NCI-H748 (cell line): Measurements from ENCODE around the gene NRP1.

Source experiments
- DNase-seq: peaks from one replicate; lab custom pipeline; 2025; ENCODE audit not compliant: unreplicated experiment; lab: John Stamatoyannopoulos, UW

Gene NRP1

DNA sequence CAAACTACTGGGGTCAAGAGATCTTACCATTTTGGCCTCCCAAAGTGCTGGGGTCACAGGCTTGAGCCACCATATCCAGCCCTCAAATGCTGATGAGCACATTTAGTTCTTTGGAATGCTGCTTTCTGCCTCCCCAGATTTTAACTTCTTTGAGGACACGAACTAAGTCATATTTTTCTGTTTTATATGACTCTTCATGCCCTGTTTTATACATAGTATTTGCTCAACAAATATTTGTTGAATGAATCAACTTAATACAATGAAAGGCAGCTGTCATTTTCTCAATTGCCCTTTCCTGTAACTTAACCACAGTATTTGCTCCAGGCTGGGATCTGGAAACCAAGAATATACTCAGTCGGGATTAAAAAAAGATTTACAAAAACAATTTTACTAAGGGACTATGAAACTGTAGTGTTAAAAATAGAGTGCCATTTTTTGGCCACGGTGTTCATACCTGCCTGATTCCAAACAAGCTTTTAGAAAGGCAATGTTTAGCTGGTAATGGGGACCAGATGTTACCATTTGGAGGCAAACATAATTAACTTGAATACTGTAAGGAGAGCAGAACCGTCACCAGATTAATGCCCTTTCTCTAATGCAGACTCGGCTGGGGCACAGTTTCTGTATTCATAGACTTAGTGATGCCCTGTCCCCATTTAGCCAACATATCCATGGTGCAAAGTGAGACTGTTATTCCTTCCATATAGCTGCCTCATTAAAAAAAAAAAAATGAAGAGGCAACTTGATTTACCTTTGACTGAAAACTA lies 117.6 kb downstream of the NRP1 start:
- peak; percentile 73 for DNase-seq

DNA sequence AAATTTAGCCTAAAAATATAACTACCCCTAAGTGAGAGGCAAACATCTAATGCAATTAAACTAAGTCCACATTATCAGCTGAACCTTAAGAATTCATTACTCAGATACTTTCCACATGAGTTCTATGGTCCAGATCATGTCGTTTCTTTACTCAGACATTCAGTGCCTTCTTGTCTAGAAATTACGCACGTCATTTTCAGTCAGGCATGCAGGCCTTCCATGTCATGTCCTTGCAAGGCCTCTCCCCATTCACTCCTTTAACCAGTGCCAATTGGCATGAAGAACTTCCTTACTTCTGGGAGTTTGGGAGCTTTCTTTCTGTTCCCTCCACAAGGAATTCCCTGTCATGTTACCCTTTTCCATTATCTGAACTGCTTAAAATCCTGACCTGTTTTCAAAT lies 118.8 kb downstream of the NRP1 start:
- DNase-seq: no peak

DNA sequence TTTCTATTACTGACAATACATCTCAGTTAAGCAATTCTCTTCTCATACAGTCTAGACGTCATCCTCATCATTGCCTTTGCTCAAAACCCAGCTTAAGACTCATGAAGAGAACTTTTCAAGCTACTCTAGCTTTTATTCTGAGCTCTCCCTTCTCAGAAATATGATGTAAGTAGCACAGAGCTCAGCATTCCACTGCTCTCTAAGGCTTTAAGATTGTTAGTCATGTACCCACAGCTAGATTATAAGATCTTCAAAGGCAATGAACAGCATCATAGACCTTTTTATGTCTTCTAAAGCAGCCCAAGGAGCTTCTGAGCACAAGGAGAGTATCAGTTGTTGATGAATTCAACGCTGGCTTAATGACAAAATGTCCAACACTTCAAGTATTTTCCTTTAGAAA lies 119.3 kb downstream of the NRP1 start:
- no peak for DNase-seq

DNA sequence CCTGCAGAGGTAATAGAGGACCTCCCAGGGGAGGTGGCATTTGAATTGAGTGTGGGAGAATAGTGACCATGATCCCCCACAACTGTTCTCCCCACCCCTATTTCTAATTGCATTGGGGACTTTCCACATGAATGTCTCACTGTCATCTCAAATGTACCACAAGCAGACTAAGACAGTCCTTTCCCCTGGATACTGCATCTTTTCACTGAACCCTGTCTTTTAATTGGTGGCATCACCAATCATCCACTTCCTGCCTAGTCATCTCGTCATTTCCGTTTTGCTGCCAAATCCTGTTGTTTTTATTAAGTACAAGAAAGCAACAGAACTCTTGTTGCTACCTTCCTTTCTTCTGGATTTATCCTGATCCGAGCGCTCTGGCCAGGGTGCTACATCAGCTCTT lies 120.3 kb downstream of the NRP1 start:
- DNase-seq: no peak

DNA sequence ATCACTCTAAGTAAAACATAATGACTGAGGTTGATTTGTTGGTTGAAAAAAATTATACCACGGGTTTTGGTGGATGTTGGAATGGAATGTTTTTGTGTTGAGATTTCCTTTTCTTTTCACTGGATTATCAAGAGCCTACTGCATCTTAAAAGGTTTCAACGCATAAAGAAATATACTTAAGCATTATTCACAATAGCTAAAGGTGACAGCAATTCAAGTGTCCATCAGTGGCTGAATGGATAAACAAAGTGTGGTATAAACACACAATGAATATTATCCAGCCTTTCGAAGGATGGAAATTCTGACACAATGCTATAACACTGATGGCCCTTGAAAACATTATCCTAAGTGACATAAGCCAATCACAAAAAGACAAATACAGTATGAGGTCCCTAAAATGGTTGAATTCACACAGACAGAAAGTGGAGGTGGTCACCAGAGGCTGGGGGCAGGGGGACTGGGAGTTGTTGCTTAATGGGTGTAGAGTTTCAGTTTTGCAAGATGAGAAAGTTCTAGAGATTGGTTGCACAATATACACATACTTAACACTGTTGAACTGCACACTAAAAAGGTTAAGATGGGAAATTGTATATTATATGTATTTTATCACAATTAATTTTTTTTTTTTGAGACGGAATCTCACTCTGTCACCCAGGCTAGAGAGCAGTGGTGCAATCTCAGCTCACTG lies 122.3 kb downstream of the NRP1 start:
- no peak for DNase-seq

DNA sequence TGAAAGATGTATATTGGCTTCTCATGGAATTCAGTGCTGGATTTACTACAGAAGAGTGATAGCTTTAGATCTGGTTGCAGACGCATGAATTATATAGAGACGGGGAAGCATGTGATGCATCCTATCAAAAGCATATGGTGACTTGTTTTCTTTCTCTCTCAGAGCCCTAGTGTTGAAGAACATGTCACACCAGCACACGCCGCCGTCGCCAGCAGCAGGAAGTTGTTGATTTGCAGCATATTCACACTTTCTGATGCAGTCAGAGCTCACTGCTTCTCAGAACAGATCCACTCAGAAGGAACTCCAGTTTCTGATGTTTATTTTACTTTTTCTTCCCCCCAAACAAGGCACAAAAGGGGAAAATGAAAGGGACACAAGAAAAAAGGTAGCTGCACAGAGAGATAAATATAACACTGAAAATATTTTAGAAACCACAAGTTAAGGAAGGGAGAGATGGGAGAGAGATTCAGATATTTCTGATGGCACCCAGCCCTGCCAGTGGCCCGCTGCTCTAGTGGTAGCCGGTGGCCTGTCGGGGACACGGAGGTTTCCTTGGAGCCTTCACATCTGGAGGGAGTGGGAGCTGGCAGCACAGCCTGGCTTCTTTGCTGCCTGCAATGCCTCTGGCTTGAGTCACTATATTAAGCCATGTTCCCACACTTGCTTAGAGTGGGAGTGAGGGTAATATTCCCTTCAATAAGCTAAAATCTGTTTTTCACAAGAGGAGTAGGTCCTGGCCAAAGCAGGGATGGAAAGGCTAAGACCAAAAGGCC lies 123.2 kb downstream of the NRP1 start:
- no peak for DNase-seq

DNA sequence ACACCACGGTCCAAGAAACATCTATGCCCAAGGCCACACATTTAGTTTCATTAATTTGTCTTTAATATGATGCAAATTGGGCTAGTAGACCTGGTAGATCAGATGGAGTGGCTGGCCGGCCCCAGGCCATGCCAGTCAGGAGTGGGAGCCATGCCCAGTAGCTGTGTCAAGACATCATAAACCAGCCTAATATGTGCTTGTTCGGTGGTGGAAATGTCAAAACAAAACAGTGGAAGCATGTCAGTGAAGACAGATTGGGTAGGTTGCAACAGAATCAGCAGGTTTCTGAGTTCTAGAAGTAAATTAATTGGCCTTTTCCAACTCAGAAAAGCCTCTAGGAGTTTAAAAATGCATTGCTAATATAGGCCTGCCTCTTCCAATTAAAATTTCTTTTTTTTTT lies 124.7 kb downstream of the NRP1 start:
- no peak for DNase-seq

DNA sequence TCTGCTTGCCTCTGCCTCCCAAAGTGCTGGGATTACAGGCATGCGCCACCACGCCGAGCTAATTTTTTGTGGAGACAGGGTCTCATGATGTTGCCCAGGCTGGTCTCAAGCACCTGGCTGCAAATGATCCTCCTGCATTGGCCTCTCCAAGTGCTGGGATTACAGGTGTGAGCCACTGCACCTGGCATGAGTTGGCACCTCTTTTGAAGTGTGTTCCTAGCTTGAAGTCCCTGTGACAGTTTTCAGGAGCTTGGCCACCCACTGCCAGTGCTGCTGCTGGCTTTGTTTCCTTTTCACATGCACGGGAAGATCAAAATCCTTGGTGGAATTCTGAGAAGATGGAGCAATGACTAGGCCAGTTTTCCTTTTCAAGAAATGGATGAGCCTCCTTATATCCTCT lies 126.3 kb downstream of the NRP1 start:
- DNase-seq: no peak

DNA sequence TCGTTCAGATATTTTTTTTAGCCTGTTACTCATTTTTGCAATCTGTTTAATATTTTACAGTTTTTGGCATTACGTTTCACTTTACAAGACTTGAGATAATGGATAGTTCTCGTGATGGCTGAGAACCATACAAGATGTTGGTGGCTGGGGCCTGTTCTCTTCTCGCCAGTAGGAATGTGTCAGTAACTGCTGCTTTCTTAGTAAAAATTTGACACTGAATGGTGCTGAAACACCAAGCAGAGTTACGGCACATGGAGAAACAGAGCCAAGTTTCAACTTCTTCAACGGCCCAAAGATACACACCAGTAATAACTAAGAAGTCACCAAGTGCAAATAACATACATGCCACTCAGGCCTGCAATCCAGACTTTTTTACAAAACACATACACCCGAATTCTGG lies 130.4 kb downstream of the NRP1 start:
- DNase-seq: no peak

DNA sequence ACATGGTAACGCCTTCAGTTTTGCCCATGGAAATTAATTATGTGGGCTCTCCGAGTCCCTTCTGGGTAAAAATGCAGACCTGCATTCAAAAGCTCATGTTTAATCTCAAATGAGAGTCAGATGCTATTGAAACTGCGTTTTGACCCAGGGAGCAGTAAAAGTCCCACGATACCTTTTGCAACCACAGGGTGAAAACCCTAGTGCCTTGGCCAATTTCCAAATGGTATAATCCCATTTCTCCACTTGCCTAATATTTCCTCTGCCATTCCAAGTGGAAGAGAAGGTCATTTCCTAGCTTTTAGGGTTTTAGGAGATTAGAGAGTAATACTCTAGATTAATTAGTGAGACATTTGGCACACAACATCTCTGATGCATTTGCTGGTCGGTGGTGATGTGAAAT lies 132.5 kb downstream of the NRP1 start:
- no peak for DNase-seq

DNA sequence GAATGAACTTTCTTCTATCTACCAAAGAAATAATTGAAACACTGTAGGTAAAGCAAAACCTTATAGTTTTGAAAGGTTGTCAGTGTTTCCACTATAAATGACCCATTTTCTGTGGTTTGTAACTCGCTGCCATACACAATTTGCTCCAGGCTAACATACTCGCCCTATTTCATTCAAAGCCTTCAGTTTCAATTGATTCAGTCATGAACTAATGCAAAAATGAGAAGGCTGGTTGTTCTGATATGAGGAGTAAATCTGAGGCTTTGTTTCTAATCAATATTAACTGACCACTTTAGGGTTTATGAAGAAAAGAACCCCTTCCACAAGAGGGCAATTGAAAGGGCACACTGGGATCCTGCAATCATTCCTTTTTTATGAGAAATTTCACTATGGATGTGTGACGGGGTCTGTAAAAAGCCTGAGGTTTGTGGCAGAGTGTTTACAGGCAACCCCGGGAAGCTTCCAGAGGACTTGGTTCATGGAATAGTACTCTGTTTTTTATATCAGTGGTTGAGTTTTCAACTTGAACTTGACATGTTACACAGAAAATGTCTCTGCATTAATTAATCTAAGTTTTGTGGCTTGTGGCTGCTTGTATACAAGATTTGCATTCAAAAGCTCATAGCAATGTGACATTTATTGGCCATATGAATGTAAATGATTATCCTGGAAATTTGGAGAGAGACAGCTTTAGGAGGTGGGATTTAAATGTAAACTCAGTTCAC lies 133.2 kb downstream of the NRP1 start:
- DNase-seq: no peak

DNA sequence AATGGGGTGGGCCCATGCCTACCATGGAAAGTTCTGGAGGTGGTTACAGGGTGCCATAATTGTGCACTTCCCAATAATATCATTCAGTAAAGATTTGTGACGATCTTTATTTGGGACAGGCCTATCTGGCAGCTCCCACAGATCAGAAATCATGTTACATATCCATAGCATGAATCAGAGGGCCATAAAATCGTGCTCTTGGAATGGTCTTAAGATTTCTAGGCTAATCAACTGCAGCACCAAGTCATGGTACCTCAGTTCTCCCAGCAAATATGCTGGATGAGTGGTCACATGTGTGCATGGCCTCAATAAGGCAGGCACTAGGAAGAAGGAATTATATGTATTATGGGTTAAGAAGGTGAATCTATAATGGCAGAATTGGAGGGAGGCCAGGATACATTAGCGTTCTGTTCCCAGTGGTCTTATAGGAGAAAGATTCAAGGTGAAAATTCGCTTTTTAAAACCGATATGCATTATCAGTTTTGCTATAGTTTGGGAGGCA lies 134.7 kb downstream of the NRP1 start:
- no peak for DNase-seq

DNA sequence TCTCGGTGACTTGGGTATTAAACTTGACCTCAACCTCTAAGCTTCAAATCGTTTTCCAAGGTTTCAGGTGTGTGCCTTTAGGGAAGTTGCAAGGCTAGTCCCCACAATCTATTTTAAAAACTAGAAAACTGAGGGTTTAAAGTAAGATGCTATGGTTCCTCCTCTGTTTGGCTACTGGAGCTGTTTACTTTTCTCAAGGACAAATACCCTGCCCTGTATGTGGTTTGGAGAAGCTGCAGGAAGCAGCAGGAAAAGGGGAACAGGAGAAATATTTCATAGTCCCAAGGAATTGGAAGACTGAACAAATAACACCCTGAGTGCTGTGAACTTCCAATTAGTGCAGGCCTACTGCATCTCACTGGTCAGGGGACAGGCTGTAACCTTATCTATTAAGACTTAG lies 135.9 kb downstream of the NRP1 start:
- no peak for DNase-seq

DNA sequence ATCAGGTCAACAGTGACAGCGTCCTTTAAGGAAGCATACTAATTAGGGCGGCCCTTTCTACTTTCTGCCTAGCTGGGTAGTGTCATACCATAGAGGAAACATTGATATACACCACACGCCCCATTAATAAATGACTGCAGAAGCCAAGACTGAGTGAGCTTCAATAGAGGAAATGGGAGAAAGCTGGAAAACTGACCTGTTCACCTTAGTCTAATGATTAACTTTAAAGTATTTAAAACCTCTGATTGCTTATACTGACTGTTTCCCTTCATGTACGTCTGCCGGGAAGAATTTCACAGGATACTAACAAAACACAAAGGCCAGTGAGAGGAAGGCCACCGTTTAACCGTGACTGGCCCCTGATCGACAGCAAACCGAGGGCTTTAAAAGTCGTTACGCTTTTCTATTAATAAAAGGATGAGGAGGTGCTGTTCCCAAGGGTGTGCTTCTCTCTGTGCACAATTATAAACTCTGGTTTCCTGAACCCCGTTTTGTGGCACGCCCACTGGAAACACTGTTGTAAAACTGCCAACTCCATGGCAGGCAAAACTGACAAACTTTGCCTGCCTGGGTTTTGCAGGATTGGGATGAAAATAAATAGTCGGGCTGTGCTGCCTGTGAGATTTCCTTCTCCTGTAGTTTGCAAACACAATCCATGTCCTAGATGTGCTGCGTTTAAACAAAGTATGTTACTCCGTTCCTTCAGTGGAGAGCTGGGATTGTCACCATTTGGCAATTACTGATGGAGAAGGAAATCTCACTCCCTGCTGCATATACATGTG lies 137.6 kb downstream of the NRP1 start:
- no peak for DNase-seq

DNA sequence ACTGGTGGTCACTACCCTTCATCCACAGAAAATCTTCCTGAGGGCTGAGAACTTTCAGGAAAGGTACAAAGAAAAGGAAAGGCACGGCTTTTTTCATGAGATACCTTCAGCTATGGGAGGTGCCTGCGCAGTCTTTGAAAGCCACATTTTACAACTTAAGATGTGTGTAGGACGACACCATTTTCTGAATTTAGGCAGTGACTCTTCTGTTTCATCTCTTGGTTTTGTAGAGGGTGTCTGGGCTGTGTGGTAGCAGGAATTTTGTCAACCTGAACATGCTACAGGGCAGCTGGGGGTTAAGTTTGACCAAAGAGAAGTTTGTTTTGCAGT lies 138.1 kb downstream of the NRP1 start:
- no peak for DNase-seq

DNA sequence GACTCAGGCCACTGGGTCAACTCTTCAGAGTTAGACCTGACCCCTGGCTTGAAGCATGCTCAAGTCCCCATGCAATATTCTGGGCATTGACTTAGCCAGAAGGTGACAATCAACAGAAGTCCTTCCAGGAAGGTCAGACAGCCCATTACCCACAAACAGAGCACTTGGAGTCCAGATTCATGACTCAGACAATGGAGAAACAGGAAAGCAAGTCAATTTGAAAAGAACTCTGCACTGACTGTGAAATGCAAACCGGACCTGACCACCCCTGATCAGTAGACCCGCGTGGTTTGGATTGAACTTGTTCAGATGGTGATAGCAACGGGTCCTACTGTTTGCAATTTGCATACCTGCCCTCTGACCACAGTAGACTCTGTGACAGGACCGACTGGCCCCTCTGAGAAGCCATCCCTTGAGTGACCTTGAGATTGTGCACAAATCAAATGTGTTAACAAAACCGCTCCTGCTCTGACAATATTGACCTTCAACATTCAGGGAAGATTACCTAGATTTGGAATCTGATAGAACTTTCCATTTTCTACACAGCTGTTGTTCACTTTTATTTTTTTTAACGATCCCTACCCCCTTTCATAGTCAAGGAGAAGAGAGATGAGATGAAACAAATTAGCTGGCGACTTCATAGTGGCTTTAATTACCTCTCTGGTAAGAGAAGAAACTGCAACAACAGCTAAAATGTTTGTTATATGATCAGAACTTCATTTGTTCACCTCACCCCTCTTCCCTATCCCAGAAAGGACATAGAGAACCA lies 138.7 kb downstream of the NRP1 start:
- DNase-seq: no peak

DNA sequence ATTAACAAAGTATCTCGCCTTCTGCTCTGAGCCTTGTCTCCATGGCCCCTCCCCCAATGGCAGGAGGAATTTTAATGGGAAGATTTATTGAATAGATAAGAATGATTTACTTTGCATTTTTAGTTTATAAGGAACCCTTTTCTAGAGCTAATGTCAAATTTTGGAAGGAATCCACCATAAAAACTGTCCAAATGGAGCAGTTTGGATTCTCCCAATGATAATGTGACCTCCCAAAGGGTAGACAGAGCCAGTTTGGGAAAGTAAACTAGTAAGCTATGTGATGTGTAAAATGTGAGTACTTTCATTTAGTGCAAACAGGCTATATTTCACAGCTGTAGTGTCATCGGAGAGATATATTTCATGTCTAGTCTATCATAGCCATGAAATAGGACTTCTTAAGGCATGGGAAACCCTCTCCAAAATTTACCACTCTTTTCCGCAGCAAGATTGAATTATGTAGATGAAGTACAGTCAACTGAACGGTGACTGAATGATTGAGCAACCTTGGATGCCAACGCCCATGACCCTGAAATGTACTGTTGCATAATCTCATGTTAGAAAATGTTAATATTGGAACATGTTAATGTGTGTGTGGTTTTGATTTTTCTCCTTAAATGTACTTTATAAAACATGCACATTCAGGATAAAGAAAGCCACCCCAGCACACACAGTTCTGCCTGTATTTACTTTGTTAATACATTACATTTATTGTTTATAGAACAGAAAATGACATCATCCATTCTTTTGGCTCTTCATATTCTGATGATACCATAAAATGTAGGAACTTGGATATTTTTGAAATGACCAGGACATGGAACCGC lies 140.6 kb downstream of the NRP1 start:
- DNase-seq: no peak

DNA sequence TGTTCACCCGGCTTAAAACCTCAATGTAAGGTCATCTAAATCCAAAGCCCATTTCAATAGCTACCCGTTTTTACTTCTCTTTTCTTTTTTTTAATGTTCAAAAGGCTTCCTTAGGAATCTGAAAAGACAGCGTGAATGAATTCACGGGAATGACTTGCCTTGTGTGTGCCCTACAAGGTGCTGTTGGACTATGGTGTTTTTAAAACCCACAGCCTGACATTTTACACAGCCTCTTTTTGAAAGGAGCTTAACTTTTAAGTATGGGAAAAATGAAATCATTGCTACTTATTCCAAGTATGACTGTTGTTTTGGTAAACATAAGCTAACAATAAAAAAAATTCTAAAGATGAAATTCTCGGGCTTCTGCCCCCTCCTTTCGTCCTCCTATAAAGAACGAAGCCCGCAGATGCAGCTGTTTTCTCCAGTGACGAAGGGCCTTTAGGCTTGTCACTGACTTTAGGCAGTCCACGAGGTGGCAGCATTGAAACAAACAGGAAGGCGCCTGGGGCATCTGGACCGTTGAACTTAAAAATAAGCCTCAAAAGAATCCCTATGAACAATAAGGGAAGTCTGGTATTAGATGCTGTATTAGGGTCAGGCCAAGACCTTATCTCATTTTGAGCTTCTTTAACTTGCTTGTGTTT lies 141.3 kb downstream of the NRP1 start:
- peak; percentile 78 for DNase-seq

DNA sequence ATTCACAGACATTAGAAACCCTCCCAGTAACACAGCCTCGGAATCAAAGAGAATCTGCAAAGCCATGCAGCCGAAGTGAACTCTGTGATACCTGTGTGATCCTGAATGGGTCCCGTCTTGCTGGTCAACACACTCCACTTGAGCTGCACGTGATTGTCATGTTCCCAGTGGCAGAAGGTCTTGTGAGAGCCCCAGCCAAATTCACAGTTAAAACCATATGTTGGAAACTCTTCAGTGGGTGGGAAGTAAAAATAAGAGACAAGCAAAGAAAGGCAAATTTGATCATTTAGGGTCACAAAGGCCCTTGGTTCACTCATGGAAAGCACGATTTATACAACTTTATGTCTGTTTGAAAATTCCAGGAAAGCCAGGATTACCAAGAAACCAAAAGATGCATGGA lies 142.3 kb downstream of the NRP1 start:
- DNase-seq: no peak
